NAMALWA (cell line): Measurements from ENCODE around the gene TPBGL.
A peak's percentile ranks its signal among the peaks of the same experiment; 100 is the strongest.

ENCODE experiments used
- DNase-seq: peaks from one replicate; pipeline ENCODE4 v3.0.0-alpha.2; 2015; ENCODE audit warnings: low spot score

Gene TPBGL

GRCh38 chr11:75246006-75246670, 5.6 kb downstream of the TPBGL start:
- DNase-seq, result no peak

- no peak for DNase-seq
Measured at GRCh38 chr11:75246671-75247350, 6.2 kb downstream of the TPBGL start.

GRCh38 chr11:75248924-75249256, 8.3 kb downstream of the TPBGL start:
- no peak for DNase-seq

GRCh38 chr11:75249704-75250103, 9.1 kb downstream of the TPBGL start:
- no peak for DNase-seq

- no peak for DNase-seq
Measured at GRCh38 chr11:75254326-75254725, 13.8 kb downstream of the TPBGL start.

- no peak for DNase-seq
Measured at GRCh38 chr11:75260396-75261170, 20.0 kb downstream of the TPBGL start.

- no peak for DNase-seq
Measured at GRCh38 chr11:75261902-75262361, 21.4 kb downstream of the TPBGL start.

GRCh38 chr11:75262436-75262835, 21.9 kb downstream of the TPBGL start:
- DNase-seq, result no peak

GRCh38 chr11:75262961-75263852, 22.6 kb downstream of the TPBGL start:
- no peak for DNase-seq

GRCh38 chr11:75263944-75264349, 23.4 kb downstream of the TPBGL start:
- DNase-seq, result no peak

- no peak for DNase-seq
Measured at GRCh38 chr11:75264356-75264755, 23.8 kb downstream of the TPBGL start.

- DNase-seq, result no peak
Measured at GRCh38 chr11:75264971-75265370, 24.4 kb downstream of the TPBGL start.

GRCh38 chr11:75265851-75266531, 25.4 kb downstream of the TPBGL start:
- DNase-seq, result no peak

GRCh38 chr11:75267171-75267970, 26.8 kb downstream of the TPBGL start:
- peak; percentile 44 for DNase-seq

- no peak for DNase-seq
Measured at GRCh38 chr11:75268626-75269366, 28.2 kb downstream of the TPBGL start.

- no peak for DNase-seq
Measured at GRCh38 chr11:75269367-75269660, 28.7 kb downstream of the TPBGL start.

- DNase-seq, result no peak
Measured at GRCh38 chr11:75269896-75270295, 29.3 kb downstream of the TPBGL start.

GRCh38 chr11:75270896-75271418, 30.4 kb downstream of the TPBGL start:
- peak; percentile 60 for DNase-seq

- DNase-seq, result no peak
Measured at GRCh38 chr11:75271730-75272129, 31.2 kb downstream of the TPBGL start.

- DNase-seq, result no peak
Measured at GRCh38 chr11:75272391-75272790, 31.8 kb downstream of the TPBGL start.
